GM19372 (cell line): ENCODE data around the gene ETV3L.

Source experiments
- ATAC-seq: cut with Tn5 transposase; IDR thresholded peaks from one replicate; pipeline ENCODE4 v1.9.1; 2021; ENCODE audit warnings: mild to moderate bottlenecking, low read depth, moderate library complexity; ENCODE audit not compliant: unreplicated experiment

Gene ETV3L

GRCh38 chr1:157099633-157100009 is at the start of gene ETV3L:
Gene ETV3L (minus strand): TSS chr1:157099808. CDS start chr1:157099523, 285 bp downstream.
- no peak for ATAC-seq

GRCh38 chr1:157147906-157148700 is 48.5 kb upstream of the ETV3L start:
- no peak for ATAC-seq

- ATAC-seq: no peak
These were observed 47.4 kb upstream of the ETV3L start for GRCh38 chr1:157147037-157147436.

GRCh38 chr1:157146244-157146643 is 46.6 kb upstream of the ETV3L start:
- no peak for ATAC-seq

GRCh38 chr1:157145076-157145475 is 45.5 kb upstream of the ETV3L start:
- no peak for ATAC-seq

GRCh38 chr1:157144509-157144908 is 44.9 kb upstream of the ETV3L start:
- no peak for ATAC-seq

- no peak for ATAC-seq
These were observed 43.3 kb upstream of the ETV3L start for GRCh38 chr1:157142765-157143423.

- ATAC-seq: no peak
These were observed 42.6 kb upstream of the ETV3L start for GRCh38 chr1:157142201-157142600.

GRCh38 chr1:157141212-157141855 is 41.7 kb upstream of the ETV3L start:
- no peak for ATAC-seq

- ATAC-seq: no peak
These were observed 40.5 kb upstream of the ETV3L start for GRCh38 chr1:157140063-157140588.

- no peak for ATAC-seq
These were observed 39.6 kb upstream of the ETV3L start for GRCh38 chr1:157139052-157139715.

GRCh38 chr1:157138220-157139051 is 38.8 kb upstream of the ETV3L start, which contains the start of gene ETV3:
Gene ETV3 (minus strand): TSS chr1:157138395. CDS start chr1:157136352, 2,043 bp downstream.
- ATAC-seq: peak; percentile 82

- no peak for ATAC-seq
These were observed 38.0 kb upstream of the ETV3L start for GRCh38 chr1:157137408-157138219.

GRCh38 chr1:157137046-157137407 is 37.4 kb upstream of the ETV3L start:
- ATAC-seq: no peak

GRCh38 chr1:157136133-157136532 is 36.5 kb upstream of the ETV3L start:
- no peak for ATAC-seq

GRCh38 chr1:157135646-157136045 is 36.0 kb upstream of the ETV3L start:
- ATAC-seq: no peak

- ATAC-seq: no peak
These were observed 35.5 kb upstream of the ETV3L start for GRCh38 chr1:157135070-157135469.

GRCh38 chr1:157134442-157134841 is 34.8 kb upstream of the ETV3L start:
- no peak for ATAC-seq

GRCh38 chr1:157133426-157133825 is 33.8 kb upstream of the ETV3L start:
- no peak for ATAC-seq
